Transverse colon (tissue), 3 donors: Measurements from ENCODE around the gene BLID.

Experiments
- EP300 ChIP-seq: sonication (generic); formaldehyde crosslinking; IDR thresholded peaks from one replicate; pipeline ENCODE4 v1.6.1; 2017; ENCODE audit warnings: antibody characterized with exemption, low read depth
- POLR2A ChIP-seq: fragments of 450-650 bp; IDR thresholded peaks from one replicate; pipeline ENCODE4 v1.6.1; 2016; ENCODE audit warnings: antibody characterized with exemption, mild to moderate bottlenecking, moderate library complexity
- TF ChIP-seq, protein P1 (sequence below), 5 experiments: fragments of 200-600 bp in 3 of 5; fragments of 450-650 bp in 2 of 5; sonication (generic) in 3 of 5; IDR thresholded peaks; 1 replicate in 2 of 5; 2 replicates in 3 of 5; pipeline ENCODE4 v1.5.1; 2016 to 2017; ENCODE audit warnings: antibody characterized with exemption in 5 of 5, inconsistent platforms in 3 of 5, mild to moderate bottlenecking in 2 of 5, moderate library complexity in 1 of 5

DNA sequence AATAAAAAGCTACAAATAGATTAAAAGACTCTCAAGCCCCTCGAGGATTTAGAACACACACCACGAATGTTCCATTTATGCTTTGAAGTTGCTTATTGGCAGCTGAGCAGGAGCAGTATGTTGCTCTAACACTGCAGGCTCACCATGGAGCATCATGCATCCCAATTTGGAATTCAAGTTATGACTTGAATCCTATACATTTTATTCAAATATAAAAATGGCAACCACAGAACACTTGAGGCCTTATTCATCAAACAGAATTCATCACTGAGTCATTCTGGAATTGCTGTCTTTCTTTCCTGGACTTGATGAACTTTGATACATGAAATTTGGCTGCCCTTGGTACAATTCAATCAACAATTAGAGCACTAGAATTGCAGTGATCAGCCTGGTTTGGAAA, 24.5 kb upstream of the BLID start:
- TF ChIP-seq, protein P1, sequence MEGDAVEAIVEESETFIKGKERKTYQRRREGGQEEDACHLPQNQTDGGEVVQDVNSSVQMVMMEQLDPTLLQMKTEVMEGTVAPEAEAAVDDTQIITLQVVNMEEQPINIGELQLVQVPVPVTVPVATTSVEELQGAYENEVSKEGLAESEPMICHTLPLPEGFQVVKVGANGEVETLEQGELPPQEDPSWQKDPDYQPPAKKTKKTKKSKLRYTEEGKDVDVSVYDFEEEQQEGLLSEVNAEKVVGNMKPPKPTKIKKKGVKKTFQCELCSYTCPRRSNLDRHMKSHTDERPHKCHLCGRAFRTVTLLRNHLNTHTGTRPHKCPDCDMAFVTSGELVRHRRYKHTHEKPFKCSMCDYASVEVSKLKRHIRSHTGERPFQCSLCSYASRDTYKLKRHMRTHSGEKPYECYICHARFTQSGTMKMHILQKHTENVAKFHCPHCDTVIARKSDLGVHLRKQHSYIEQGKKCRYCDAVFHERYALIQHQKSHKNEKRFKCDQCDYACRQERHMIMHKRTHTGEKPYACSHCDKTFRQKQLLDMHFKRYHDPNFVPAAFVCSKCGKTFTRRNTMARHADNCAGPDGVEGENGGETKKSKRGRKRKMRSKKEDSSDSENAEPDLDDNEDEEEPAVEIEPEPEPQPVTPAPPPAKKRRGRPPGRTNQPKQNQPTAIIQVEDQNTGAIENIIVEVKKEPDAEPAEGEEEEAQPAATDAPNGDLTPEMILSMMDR (IDR thresholded peaks at IDR 0.05), result no peak
- TF ChIP-seq EP300 (no peak), POLR2A (no peak)
